GM12875 (cell line): ENCODE measurements around the gene ADRA2A.

Experiments used
- H3K4me3 ChIP-seq: one replicate; pipeline ENCODE4 v1.5.1; 2011; ENCODE audit warnings: low read depth, low read length, control low read depth
- TF ChIP-seq, protein P1 (sequence below): IDR thresholded peaks from 2 replicates; pipeline ENCODE4 v1.5.1; 2011; ENCODE audit warnings: low read depth, mild to moderate bottlenecking, control low read depth, inconsistent platforms, low read length, moderate library complexity, borderline replicate concordance; ENCODE audit not compliant: insufficient read depth

ADRA2A gene

DNA sequence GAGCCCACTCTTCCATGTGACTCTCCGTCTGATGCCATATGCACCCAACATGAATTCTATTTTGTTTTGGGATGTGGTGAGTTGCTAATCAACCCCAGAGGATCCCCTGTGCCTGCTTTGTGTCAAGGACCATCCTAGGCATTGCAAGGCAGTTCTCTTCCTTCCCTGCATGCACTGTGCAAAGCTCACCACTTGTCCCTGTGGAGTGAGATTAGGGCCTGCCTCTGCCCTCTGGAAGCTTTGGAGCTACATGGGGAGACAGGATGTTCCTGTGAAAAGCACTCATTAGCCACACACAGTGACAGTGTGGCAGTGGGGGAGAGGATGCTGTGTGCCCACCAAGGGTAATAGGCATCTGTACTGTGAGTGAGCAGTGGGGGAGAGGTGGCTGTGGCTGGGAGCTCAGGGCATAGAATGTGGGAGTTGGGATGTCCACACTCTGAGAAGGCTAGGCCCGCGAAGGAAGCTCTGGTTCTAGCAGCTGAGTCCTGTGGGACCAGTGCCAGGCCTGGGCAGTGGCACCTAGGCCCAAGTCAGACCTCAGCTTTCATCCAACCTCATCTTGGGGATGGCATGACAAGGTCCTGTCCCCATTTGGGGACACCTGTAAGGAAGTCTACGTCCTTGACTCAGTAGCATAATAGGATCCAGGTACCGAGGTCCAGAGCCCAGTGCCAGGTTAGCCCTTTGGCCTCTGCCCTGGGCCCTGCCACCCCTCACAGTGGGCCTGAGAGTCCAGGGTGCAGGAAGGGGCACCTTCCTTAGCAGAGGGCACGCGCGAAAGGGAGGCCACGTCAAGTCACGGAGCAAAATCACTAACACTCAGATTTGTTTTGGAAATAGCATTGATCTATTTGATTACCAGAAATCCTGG, 6.6 kb downstream of the ADRA2A start:
- no peak overlapping the region for H3K4me3 ChIP-seq
- TF ChIP-seq, protein P1, sequence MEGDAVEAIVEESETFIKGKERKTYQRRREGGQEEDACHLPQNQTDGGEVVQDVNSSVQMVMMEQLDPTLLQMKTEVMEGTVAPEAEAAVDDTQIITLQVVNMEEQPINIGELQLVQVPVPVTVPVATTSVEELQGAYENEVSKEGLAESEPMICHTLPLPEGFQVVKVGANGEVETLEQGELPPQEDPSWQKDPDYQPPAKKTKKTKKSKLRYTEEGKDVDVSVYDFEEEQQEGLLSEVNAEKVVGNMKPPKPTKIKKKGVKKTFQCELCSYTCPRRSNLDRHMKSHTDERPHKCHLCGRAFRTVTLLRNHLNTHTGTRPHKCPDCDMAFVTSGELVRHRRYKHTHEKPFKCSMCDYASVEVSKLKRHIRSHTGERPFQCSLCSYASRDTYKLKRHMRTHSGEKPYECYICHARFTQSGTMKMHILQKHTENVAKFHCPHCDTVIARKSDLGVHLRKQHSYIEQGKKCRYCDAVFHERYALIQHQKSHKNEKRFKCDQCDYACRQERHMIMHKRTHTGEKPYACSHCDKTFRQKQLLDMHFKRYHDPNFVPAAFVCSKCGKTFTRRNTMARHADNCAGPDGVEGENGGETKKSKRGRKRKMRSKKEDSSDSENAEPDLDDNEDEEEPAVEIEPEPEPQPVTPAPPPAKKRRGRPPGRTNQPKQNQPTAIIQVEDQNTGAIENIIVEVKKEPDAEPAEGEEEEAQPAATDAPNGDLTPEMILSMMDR, result no peak

DNA sequence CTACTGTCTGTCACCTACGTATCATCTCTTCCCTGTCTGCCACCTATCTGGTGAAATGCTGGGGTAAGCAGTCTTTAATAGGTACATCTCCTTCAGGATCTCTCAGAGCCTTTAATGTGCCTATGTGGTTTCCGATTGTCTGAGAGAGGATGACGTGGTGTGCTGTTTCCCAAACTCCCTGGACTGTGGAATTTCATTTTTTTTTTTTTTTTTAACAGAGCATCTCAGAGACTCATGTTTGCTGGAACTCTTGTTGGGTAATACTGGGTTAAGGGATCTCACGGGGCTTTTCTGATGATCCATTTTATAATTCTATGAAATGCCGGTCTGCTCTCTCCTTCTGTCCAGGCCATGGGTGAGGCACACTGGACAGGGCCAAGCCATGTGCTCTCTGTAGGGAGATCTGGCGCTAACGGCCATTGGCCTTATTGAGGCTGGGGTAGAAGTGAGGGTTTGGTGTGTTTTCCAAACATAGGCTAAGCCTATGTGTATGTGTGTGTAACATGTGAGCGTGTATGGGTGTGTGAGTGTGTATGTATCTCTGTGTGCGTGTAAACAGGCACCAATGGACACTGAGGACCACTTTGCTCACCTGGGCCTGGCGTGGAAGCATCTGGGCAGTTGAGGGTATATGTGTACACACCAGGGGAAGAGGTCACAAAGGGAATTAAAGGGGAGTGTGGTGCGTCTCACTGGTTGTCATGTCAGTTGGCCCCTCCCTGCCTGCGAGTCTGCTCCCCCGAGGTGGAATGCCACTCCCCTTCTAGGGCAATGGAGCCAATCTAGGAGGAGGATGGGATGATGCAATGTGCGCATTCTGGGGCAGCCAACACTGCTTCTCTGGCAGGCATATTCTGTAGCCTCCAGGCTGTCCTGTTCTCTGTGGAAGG, 7.8 kb downstream of the ADRA2A start:
- H3K4me3 ChIP-seq, result no peak overlapping the region
- TF ChIP-seq, protein P1, result no peak

DNA sequence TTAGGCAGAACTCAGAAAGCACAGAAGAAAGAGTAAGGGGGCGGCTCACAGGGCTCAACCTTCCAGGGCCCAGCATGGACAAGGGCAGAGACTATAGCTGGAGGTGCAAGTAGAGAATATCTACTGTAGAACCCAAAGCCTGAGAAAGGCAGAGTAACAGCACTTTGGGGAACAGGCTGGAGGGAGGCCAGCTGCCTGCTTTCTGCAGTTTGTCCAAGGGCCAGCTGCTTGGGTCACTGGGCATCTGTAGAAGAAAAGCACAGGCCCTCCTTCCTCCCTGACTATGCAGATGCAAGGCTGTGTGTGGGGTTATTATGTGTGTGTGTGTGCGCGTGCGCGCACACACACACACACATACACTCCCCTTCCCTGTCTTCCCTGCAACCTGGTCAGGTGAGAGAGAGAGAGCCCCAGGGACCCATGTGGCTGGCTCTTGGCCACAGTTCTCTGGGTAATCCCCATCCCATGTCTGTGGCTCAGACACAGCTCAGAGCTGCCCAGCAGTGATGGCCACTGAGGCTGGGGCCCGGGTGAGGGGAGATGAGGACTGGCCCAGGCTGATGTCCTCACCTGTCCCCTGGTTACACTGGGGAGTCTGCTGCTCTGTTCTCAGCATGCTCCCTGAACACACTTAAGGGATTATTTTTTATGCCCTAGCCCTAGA, 9.0 kb downstream of the ADRA2A start:
- TF ChIP-seq, protein P1, result no peak

DNA sequence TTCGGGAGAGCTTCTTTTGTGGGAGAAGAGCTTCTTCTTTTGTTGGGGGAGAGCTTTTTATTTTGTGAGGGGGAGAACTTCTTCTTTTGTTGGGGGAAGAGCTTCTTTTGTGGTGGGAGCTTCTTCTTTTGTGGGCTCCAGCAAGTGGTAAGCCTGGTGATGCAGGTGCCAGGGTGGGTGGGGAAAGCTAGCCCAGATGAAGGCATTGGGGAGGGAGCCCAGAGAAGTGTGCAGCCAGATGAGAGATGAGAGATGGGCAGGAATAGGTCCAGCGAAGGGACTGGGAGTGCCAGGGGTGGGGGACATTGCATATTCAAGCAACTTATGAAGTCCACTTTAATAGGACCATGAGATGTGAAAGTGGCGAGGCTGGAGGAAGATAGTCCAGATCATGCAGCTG, 9.7 kb downstream of the ADRA2A start:
- TF ChIP-seq, protein P1, result no peak
- no peak overlapping the region for H3K4me3 ChIP-seq

More for the DNA sequence above, 9.0 kb downstream of the ADRA2A start:
- no peak overlapping the region for H3K4me3 ChIP-seq

DNA sequence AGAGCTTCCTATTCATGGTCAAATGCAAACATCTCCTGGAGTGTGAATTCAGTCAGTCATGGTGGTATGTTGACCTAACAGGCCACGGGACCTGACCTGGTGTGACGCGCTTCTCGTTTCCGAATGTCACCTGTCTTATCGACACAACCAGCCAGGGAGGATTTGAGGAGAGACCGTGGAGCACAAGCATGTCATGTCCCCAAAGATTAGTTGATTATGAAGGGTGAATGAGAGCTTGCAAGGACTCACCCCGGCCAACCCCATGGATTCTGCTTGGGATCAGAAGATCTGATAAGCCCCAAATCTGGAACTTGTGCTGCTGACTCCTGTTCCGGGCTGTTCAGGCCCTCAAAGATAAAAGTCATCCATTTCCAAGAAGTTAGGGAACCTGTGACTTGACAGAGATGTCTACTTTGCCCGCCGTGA, 10.5 kb downstream of the ADRA2A start:
- TF ChIP-seq, protein P1, result no peak
- H3K4me3 ChIP-seq, result no peak overlapping the region

DNA sequence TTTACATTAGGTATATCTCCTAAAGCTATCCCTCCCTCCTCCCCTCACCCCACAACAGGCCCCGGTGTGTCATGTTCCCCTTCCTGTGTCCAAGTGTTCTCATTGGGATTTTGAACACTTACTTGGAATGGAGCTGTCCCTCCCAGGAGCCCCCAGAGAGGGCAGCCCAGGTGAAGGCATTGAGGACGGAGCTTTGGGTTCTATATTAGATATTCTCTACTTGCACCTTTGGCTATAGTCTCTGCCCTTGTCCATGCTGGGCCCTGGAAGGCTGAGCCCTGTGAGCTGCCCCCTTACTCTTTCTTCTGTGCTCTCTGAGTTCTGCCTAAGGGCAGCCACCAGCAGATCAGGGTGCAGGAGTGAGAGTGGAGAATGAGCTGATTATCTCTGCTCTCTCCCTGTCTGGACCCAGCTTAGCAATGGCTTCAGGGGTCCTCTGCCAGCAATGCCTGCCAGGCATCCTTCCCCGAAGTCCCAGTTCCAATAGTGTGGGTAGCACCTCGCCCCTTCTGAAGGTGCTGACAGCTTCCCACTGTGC, 11.2 kb downstream of the ADRA2A start:
- TF ChIP-seq, protein P1, result no peak

More for the DNA sequence above, 11.2 kb downstream of the ADRA2A start:
- H3K4me3 ChIP-seq, result no peak overlapping the region
